ENCODE measurements around the gene USP20.
A peak's percentile ranks its signal among the peaks of the same experiment; 100 is the strongest.

The USP20 gene

GRCh38 chr9:129875687-129876395 lies 40.6 kb downstream of the USP20 start:
- no peak for DNase-seq (ENCODE audit: low spot score)

GRCh38 chr9:129876815-129877214 lies 41.6 kb downstream of the USP20 start:
- no peak for DNase-seq (ENCODE audit: low spot score)

GRCh38 chr9:129878291-129878690 lies 43.0 kb downstream of the USP20 start:
- no peak for DNase-seq (ENCODE audit: low spot score)

- DNase-seq (ENCODE audit: low spot score) = no peak
These were observed 43.9 kb downstream of the USP20 start for GRCh38 chr9:129879103-129879699.

- no peak for DNase-seq (ENCODE audit: low spot score)
These were observed 44.9 kb downstream of the USP20 start for GRCh38 chr9:129879991-129880653.

GRCh38 chr9:129880654-129881546 lies 45.6 kb downstream of the USP20 start:
- no peak for DNase-seq (ENCODE audit: low spot score)

- no peak for DNase-seq (ENCODE audit: low spot score)
These were observed 46.5 kb downstream of the USP20 start for GRCh38 chr9:129881547-129882324.

GRCh38 chr9:129884220-129885017 lies 49.2 kb downstream of the USP20 start:
- peak; percentile 81 for DNase-seq (ENCODE audit: low spot score)

- no peak for DNase-seq (ENCODE audit: low spot score)
These were observed 49.9 kb downstream of the USP20 start for GRCh38 chr9:129885018-129885669.

- peak; percentile 70 for DNase-seq (ENCODE audit: low spot score)
These were observed 50.4 kb downstream of the USP20 start for GRCh38 chr9:129885670-129886106.

GRCh38 chr9:129886226-129887174 lies 51.2 kb downstream of the USP20 start:
- DNase-seq (ENCODE audit: low spot score) = no peak

GRCh38 chr9:129887334-129888292 lies 52.4 kb downstream of the USP20 start:
- no peak for DNase-seq (ENCODE audit: low spot score)

GRCh38 chr9:129888293-129889121 lies 53.2 kb downstream of the USP20 start:
- no peak for DNase-seq (ENCODE audit: low spot score)

GRCh38 chr9:129889122-129889940 lies 54.1 kb downstream of the USP20 start:
- no peak for DNase-seq (ENCODE audit: low spot score)

- no peak for DNase-seq (ENCODE audit: low spot score)
These were observed 54.9 kb downstream of the USP20 start for GRCh38 chr9:129889941-129890717.

Data from COLO829 (cell line).